Measurements from ENCODE around the gene PTGER3.

DNA sequence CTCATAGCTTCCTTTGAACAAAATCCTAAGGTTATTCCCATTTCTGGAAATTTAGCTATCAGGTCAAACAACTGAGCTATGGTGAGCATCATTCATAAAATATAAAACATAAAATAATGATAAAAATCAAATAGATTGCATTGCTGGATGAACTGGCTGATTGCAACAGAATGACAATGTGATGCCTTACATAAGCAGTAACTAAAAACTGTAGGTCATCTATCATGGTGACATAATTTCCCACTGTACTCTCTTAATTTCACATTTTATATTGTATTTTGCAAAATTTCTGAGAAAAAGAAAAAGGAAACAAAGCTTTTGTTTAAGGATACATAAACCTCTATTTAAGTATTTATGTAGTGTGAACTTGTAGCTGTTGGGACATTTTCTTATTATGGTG, 4.6 kb downstream of the PTGER3 start:
- TF ChIP-seq CTCF (IDR thresholded peaks at IDR 0.05) (no peak), POLR2AphosphoS5 (IDR thresholded peaks at IDR 0.05) (no peak), POLR2A (IDR thresholded peaks at IDR 0.05) (no peak), EP300 (IDR thresholded peaks at IDR 0.05) (no peak)
